A673 (cell line): ENCODE data around the gene GBA2.

Experiments
- EZH2 ChIP-seq: fragments of 200-600 bp; sonication (generic); IDR thresholded peaks from 2 replicates; pipeline ENCODE4 v1.6.1; 2017; ENCODE audit warnings: borderline replicate concordance, low read depth, mild to moderate bottlenecking, mixed read lengths, antibody characterized with exemption, low read length; ENCODE audit not compliant: poor library complexity, severe bottlenecking
- TF ChIP-seq, protein P1 (sequence below): fragments of 300-800, 200-600 bp; sonication (generic); conservative IDR thresholded peaks from 2 replicates; pipeline ENCODE4 v1.5.1; 2017; ENCODE audit warnings: low read depth, mild to moderate bottlenecking, antibody characterized with exemption, low read length, moderate library complexity, mixed read lengths

DNA sequence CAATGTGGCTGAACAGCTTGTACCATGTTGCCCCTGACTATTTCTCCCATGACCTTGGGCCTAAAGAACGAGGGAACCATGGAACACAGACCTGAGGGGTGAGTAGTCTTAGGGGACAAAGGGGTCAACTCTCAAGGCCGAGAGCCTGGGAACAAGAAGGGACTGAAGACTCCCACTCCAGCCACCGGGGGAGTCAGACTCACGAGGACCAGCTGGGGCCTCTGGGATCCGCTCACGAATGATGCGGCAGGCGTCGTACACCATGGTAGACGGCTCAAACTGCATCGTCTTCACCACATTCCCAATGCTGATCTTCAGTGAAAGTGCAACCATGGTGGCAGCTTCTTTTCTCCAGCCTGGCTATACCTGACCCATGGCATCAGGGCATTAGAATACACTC, 23.7 kb downstream of the GBA2 start:
- TF ChIP-seq, protein P1, sequence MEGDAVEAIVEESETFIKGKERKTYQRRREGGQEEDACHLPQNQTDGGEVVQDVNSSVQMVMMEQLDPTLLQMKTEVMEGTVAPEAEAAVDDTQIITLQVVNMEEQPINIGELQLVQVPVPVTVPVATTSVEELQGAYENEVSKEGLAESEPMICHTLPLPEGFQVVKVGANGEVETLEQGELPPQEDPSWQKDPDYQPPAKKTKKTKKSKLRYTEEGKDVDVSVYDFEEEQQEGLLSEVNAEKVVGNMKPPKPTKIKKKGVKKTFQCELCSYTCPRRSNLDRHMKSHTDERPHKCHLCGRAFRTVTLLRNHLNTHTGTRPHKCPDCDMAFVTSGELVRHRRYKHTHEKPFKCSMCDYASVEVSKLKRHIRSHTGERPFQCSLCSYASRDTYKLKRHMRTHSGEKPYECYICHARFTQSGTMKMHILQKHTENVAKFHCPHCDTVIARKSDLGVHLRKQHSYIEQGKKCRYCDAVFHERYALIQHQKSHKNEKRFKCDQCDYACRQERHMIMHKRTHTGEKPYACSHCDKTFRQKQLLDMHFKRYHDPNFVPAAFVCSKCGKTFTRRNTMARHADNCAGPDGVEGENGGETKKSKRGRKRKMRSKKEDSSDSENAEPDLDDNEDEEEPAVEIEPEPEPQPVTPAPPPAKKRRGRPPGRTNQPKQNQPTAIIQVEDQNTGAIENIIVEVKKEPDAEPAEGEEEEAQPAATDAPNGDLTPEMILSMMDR, result no peak
- no peak for TF ChIP-seq EZH2
